NCI-H146 treated with DMSO at 0.1 percent for 48 hours (cell line): ENCODE results near the gene DKK2.
"Not testable (repeated sequence)": the region's sequence is repeated elsewhere in the genome, so short reads cannot be mapped to it uniquely, and the experiment has no call there.

Experiments used
- DNase-seq: peaks from one replicate; lab custom pipeline; 2025; ENCODE audit not compliant: unreplicated experiment; lab: John Stamatoyannopoulos, UW

DKK2 gene

DNA sequence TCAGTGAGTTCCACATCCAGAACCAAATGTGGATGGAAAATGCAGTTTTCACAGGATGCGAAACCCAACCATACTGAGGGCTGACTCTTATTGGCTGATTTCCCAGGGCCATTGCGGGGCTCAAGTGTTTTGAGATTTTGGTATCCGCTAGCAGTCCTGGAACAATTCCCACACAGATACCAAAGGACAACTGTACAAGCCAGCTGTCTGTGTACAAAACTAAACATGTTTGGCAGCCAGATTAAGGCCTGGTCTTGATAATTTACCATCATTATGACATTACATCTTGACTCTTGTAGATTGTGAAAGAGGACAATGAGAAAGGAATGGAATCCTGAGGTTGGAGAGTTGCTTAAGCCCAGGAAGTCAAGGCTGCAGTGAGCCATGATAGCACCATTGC, 121.9 kb downstream of the DKK2 start:
- no peak for DNase-seq

DNA sequence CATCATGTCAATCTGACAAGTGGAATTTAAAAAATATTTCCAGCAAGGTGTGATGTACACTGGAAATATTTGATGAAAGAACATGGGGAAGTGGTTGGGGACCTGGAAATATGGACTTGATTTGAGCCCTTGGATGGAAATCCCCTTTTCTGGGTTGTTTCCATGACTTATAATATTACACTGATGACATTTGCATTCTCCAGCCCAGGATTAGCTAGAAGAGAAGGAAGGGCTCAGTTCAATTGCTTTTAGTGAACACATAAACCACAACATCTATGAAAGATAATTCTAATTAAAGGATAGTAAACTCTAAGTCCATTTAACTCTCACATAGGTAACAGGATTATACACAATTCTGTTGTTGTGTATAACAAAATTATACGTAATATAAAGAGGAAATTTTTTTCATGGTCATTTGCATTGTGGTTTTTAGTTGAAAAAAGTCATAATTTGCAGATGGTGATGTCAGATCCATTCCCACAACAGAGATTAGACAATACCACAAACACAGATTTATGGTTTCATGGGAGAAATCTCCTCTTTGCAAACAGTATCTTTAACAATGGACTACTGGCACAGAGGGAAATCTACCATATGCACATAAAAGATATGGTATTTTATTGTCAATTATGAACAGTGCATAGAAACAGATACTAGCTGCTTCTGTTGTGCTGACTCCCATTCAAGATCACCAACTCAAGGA, 126.5 kb downstream of the DKK2 start:
- no peak for DNase-seq

DNA sequence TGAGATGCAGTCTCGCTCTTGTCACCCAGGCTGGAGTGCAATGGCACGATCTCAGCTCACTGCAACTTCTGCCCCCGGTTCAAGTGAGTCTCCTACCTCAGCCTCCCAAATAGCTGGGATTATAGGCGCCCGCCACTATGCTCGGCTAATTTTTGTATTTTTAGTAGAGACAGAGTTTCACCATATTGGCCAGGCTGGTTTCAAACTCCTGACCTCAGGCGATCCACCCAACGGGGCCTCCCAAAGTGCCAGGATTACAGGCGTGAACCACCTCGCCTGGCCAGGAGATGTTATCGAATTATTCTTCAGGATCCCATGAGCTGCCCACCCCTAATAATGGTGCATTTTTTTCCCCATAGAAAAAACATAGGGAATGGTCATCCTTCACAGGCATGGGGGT, 128.1 kb downstream of the DKK2 start:
- not testable (repeated sequence) for DNase-seq

DNA sequence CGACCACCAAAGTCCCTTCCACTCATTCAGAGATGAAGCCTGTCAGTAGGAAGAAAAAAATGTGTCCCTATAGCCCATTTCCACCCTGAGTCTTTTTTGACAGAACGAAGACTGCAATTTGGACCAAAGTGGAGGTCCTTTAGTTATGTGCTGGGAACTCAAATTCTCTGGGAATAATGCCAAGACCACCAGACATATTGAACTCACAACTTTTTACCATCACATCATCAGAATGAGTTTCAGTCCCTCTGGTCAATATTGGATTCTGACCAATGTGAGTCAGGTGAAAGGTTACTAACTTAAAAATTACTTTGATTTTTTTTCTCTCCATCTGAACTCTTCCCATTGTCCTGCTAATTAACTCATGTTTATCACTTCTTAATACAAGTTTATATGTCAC, 128.9 kb downstream of the DKK2 start:
- DNase-seq: no peak

DNA sequence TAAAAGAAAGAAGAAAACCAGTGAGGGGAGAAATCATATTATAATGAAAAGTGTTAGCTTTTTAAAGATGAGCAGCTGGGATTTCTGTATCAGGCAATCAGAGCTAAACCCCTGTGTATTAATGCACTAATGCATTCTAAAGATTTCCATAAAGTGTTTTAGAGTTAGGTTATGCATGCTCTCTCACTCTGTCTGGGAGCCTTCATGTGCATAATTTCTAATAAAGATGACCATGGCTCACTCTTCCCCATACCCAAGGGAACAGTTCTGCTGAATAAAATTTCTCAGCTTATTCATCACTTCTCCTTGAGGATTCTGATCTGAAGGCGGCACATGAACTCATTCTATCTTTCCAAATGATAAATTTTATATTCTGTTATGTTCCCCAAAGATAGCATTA, 129.4 kb downstream of the DKK2 start:
- no peak for DNase-seq

DNA sequence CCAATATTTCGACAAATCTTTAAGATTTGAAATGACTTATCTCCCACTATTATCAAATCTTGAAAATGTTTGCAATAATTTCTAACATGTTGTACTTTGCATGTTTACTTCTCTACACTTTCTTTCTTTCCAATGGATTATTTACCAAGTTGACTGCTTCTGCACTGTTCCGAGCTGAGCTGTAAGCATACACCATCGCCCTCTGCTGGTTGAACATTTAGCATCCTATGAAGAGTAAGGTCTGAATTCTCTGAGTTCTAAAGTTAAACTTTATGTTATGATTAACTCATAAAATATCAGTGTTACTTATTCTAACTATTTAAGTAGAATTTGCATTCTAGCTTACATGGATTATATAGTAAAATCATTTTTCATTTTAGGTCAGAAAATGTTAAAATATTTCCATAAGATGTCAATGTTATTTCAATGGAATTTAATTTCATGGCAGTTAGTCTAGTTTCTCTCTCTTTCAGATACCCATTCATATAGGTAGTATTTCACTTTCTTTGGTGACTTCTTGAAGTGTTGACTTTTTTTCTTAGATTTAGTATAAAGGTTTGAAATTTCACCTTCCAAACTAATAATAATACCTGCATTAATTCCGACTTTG, 137.4 kb downstream of the DKK2 start:
- DNase-seq: no peak

DNA sequence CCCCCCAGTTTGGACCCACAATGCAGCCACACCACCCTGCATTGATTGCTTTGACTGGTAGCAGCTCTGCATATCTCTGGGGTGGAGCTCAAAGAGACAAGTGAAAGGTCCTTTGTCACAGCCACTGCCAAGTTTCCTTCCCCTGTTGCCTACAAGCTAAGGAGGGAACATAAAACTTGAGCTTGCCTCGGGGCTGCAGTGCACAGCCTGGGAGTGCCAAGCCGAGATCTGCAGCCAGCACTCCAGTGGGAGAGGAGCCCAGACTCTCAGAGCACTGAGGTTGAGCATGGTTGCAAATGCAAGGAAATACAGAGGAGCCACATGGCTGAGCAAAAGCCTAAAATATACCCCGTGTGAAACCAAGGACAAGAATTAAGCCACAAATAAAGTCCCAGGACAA, 142.2 kb downstream of the DKK2 start:
- no peak for DNase-seq

DNA sequence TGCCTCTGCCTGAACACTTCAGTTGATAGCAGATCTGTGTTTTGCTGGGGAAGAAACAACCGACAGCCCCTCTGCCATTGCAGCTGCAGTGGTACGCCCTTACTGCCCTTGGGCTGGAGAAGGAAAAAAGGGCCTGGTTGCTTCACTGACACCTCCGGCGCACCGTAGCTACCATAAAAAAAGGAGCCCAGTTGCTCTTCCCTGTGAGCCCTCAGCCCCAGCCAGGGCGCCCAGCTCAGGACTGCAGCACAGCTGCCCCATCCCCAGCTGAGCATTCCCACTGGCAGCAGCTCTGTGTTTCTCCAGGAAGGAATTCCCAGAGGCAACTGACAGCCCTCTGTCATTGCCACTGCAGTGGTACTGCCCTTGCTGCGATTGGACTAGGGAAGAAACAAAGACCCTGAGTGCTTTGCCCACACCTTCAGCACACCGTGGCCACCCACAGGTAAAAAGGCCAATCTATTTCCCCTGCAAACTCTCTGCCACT, 142.7 kb downstream of the DKK2 start:
- no peak for DNase-seq

DNA sequence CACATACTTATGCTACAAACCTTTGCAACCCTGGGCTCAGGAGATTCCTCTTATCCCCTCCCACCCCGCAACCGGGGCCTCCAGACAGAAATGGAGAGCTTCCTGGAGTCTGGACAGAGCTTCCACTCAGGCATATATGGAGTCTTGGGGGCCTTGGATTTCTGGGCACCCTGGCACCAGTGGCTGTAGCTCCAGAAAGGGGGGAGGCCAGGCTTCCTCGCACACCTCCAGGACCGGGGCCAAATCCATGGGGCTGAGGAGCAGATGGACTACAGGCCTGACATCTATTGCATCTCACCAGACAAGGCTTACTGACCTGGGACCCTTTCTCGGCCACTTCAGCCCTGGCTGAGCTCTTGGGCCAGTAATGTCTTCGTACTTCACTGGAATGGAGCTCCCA, 143.3 kb downstream of the DKK2 start:
- DNase-seq: no peak

DNA sequence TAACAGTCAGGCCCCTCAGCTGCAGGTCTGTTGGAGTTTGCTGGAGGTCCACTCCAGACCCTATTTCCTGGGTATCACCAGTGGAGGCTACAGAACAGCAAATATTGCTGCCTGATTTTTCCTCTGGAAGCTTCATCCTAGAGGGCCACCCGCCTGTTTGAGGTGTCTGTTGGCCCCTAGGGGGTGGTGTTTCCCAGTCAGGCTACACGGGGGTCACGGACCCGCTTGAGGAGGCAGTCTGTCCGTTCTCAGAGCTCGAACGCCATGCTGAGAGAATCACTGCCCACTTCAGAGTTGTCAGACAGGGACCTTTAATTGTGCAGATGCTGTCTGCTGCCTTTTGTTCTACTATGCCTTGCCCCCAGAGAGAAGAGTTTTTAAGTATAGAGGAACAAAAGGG, 160.8 kb downstream of the DKK2 start:
- no peak for DNase-seq
